Erythroblast (primary cell): Measurements from ENCODE around the gene HM13.

Experiments
- GATA1 ChIP-seq: IDR thresholded peaks from 2 replicates; pipeline ENCODE4 v1.6.1; 2011; ENCODE audit warnings: low read depth, mild to moderate bottlenecking, control low read depth, low read length, moderate library complexity
- POLR2A ChIP-seq: IDR thresholded peaks from 2 replicates; pipeline ENCODE4 v1.6.1; 2011; ENCODE audit warnings: mild to moderate bottlenecking, low read length

DNA sequence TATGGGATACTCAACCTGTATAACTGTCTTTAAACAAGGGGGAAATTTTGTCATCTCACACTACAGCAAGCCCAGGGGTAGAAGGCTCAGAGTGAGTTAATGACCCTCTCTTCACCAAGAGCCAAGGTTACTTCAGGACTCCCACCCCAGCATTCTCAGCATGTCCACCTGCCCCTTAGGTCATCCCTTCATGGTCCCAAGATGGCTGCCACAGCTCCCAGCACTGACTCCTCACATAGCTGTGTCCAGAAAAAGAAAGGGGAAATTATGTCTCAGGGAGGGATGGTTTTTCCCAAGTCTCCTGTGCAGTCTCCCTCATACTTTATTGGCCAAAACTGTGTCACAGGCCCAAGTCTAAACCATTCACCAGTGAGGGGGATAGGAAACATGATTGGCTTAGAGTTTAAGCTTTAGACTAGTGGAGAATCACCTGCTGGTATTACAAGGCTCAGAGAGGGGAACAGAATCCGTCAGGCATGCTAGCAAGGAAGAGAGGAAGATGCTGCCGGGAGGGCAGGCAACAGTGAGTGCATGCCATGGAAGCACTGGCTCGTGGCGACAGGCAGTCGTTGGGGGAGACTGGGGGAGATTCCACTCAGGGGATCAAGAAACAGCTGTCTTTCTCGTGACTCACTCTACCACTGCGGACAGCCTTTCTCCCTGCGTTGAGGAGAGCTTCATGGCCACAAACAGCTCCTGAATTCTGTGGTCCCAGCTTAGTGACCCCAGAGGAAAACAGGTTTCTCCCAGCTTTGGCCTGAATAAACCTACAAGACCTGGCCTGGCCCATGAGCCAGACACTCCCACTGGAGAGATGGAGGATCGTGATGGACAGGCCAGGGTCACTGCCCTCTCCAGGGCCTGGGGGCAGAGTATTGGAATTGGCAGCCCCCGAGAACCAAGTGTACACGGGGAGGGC lies 37.2 kb downstream of the HM13 start:
- TF ChIP-seq POLR2A (no peak), GATA1 (no peak)
